ENCODE results near the gene GMPR2.

GMPR2 gene

DNA sequence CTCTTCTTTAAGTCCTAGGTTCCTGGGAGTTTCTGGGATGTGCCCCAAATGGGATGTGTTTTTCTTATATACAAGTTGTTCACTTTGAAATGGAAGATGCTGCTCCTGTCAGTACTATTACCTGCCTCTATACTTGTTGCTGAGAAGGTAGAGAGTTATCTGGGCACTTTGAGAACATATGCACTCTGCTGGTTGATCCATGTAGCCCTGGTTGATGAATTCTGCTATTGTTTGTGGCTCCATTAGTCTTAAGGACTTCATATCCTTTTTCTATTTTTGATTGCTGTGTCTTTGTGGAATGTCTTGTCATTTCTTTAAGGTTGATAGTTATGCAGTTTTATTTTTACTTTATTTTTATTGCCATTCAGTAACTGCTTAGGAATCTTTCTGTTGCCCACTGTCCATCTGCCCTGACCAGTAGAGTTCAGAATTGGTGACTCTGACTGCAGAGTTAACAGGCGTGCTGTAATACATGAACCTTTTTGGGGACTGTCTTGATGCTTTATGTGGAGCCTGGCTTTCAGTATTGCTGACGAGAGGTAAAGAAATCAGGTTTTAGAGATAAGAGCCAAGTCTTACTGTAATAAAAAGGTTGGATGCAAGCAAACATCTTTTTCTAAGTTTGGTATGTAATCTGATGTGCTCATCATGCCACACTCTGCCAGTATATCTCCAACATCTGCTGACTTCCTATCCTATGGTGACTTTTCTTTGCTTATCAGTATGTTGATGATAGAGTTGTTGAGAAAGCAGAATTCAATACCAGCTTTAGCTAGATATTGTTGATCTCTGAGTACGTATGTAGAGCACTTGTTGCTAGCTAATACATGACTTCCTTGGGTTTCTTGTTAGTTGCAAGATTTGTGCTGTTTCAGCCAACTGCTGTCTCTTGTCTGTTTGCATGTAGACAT is 1.6 kb downstream of the GMPR2 start:
- H3K36me3 ChIP-seq (ENCODE audit: control insufficient read depth in 1 of 2, insufficient read depth in 2 of 2, low read length in 2 of 2) = peaks cover 17 to 33% of the 10 kb centered on the region in 2 experiments
- no peak overlapping the region for H3K27ac ChIP-seq (ENCODE audit: low read depth, low read length)
- H3K27me3 ChIP-seq (ENCODE audit: insufficient read depth, low read length) = no peaks in the 10 kb centered on the region
- no peak overlapping the region for H3K14ac ChIP-seq (ENCODE audit: low read length)
- no peak overlapping the region for H3K4me2 ChIP-seq (ENCODE audit: low read length)
- no peak overlapping the region for H3K18ac ChIP-seq (ENCODE audit: low read length)
- H3K79me2 ChIP-seq (ENCODE audit: control insufficient read depth, insufficient read depth, low read length, poor library complexity) = peaks cover 15% of the 10 kb centered on the region
- H4K12ac ChIP-seq (ENCODE audit: low read depth, low read length) = no peak overlapping the region
- no peak overlapping the region for H4K91ac ChIP-seq (ENCODE audit: low read depth, low read length)
- WGBS (ENCODE audit: extremely low coverage, insufficient coverage, insufficient read length) = no CpG with 5 or more reads among the region's 3 CpGs
- H2BK12ac ChIP-seq (ENCODE audit: low read length) = no peak overlapping the region
- no peak overlapping the region for H2AK5ac ChIP-seq (ENCODE audit: low read length)
- DNase-seq = no peak
- H3K4me1 ChIP-seq (ENCODE audit: control insufficient read depth in 1 of 2, insufficient read depth in 2 of 2, low read length in 2 of 2) = peaks cover 8 to 15% of the 10 kb centered on the region in 2 experiments
- H3K9ac ChIP-seq (ENCODE audit: low read length) = no peak overlapping the region
- no peak overlapping the region for H2BK120ac ChIP-seq (ENCODE audit: insufficient read depth, low read length, poor library complexity)
- H3K9me3 ChIP-seq (ENCODE audit: insufficient read depth, low read depth, low read length) = no peaks in the 10 kb centered on the region
- H4K8ac ChIP-seq (ENCODE audit: low read depth, low read length) = no peak overlapping the region
- H3K4ac ChIP-seq (ENCODE audit: low read depth, low read length) = no peak overlapping the region
- no peak overlapping the region for H3K4me3 ChIP-seq (ENCODE audit: low read depth, low read length)
- H2AFZ ChIP-seq (ENCODE audit: insufficient read depth, low read length, poor library complexity) = no peak overlapping the region
- peaks cover 16% of the 10 kb centered on the region for H3K79me1 ChIP-seq (ENCODE audit: low read length)
- H2BK5ac ChIP-seq (ENCODE audit: low read depth, low read length, poor library complexity) = no peak overlapping the region
- H3K23ac ChIP-seq (ENCODE audit: low read length) = no peak overlapping the region

DNA sequence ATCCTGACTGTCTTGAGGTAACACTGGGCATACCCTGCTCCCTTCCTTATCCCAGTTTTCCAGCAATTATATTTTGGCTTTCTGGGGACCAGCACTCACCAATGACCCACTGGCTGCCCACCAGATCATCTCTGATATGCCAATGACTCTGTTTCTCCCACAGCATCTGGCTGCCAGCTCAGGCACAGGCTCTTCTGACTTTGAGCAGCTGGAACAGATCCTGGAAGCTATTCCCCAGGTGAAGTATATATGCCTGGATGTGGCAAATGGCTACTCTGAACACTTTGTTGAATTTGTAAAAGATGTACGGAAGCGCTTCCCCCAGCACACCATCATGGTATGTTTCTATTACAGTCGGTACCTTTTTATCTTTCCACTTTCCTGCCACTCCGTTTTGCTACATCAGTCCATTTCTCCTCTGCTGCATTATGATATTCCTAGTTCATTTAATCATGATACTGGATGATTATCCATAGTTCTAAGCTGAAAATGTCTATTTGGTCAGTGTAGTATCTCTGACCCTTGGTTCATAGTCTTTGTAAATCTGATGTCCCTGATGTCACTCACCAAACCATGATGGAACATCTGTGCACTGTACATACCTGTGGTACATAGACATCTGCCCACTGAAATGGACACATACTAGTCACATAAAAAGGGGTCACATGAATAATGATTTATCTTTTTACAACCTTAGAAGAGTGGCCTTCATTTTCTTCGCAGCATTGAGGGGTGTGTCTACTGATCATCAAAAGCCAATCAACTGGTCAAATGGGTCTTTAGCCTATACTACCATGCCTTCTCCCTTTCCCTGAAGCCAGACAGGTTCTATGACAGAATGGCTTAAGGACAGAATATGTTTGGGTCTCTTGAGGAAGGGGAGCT is 3.3 kb downstream of the GMPR2 start:
- no peak overlapping the region for H4K12ac ChIP-seq (ENCODE audit: low read depth, low read length)
- H2BK12ac ChIP-seq (ENCODE audit: low read length) = no peak overlapping the region
- no peak overlapping the region for H3K9ac ChIP-seq (ENCODE audit: low read length)
- H3K23ac ChIP-seq (ENCODE audit: low read length) = no peak overlapping the region
- WGBS (ENCODE audit: extremely low coverage, insufficient coverage, insufficient read length) = no CpG with 5 or more reads among the region's 5 CpGs
- DNase-seq = no peak
- no peak overlapping the region for H4K91ac ChIP-seq (ENCODE audit: low read depth, low read length)
- H3K4me2 ChIP-seq (ENCODE audit: low read length) = no peak overlapping the region
- no peak overlapping the region for H3K4me3 ChIP-seq (ENCODE audit: low read depth, low read length)
- H3K9me3 ChIP-seq (ENCODE audit: insufficient read depth, low read depth, low read length) = peaks cover 4% of the 10 kb centered on the region
- peaks cover 13% of the 10 kb centered on the region for H3K79me2 ChIP-seq (ENCODE audit: control insufficient read depth, insufficient read depth, low read length, poor library complexity)
- H2AK5ac ChIP-seq (ENCODE audit: low read length) = no peak overlapping the region
- no peaks in the 10 kb centered on the region for H3K27me3 ChIP-seq (ENCODE audit: insufficient read depth, low read length)
- H3K27ac ChIP-seq (ENCODE audit: low read depth, low read length) = no peak overlapping the region
- H3K18ac ChIP-seq (ENCODE audit: low read length) = no peak overlapping the region
- H3K36me3 ChIP-seq (ENCODE audit: control insufficient read depth in 1 of 2, insufficient read depth in 2 of 2, low read length in 2 of 2) = peaks cover 25 to 45% of the 10 kb centered on the region in 2 experiments
- peaks cover 16% of the 10 kb centered on the region for H3K79me1 ChIP-seq (ENCODE audit: low read length)
- no peak overlapping the region for H2BK120ac ChIP-seq (ENCODE audit: insufficient read depth, low read length, poor library complexity)
- no peak overlapping the region for H3K4ac ChIP-seq (ENCODE audit: low read depth, low read length)
- H2AFZ ChIP-seq (ENCODE audit: insufficient read depth, low read length, poor library complexity) = no peak overlapping the region
- no peak overlapping the region for H2BK5ac ChIP-seq (ENCODE audit: low read depth, low read length, poor library complexity)
- peaks cover 7 to 15% of the 10 kb centered on the region in 2 experiments for H3K4me1 ChIP-seq (ENCODE audit: control insufficient read depth in 1 of 2, insufficient read depth in 2 of 2, low read length in 2 of 2)
- H4K8ac ChIP-seq (ENCODE audit: low read depth, low read length) = no peak overlapping the region
- H3K14ac ChIP-seq (ENCODE audit: low read length) = no peak overlapping the region

DNA sequence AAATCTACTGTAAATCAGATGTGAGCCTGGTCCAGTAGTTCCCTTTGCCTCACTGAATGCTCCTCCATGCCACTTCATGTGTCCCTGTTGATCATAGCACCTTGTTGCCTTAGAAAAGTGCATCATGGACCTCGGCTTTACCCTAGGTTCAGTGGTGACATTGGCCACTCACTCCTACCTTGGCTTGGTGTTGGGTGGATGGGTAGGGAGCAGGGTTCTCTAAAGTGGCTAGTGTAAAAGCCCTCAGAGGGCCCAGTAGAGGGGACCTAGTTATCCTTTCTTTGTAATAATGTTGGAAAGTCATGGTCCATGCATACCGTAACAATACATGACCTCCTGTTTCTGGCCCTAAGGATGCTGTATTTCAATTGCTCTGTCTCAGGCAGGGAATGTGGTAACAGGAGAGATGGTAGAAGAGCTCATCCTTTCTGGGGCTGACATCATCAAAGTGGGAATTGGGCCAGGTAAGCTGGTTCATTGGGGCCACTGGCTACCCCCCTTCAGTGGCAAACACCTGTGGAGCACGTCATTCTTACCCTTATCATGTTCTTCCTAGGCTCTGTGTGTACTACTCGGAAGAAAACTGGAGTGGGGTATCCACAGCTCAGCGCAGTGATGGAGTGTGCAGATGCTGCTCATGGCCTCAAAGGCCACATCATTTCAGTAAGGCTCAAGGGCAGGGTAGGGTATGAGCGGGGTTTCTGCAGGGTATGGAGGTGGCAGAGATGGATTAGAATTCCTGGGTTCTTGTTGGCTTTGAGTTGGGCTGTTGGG is 4.1 kb downstream of the GMPR2 start:
- H3K79me1 ChIP-seq (ENCODE audit: low read length) = peaks cover 14% of the 10 kb centered on the region
- peaks cover 8% of the 10 kb centered on the region for H3K79me2 ChIP-seq (ENCODE audit: control insufficient read depth, insufficient read depth, low read length, poor library complexity)
- no peak overlapping the region for H3K4me2 ChIP-seq (ENCODE audit: low read length)
- peaks cover 7 to 17% of the 10 kb centered on the region in 2 experiments for H3K4me1 ChIP-seq (ENCODE audit: control insufficient read depth in 1 of 2, insufficient read depth in 2 of 2, low read length in 2 of 2)
- H3K4me3 ChIP-seq (ENCODE audit: low read depth, low read length) = no peak overlapping the region
- H3K18ac ChIP-seq (ENCODE audit: low read length) = no peak overlapping the region
- WGBS (ENCODE audit: extremely low coverage, insufficient coverage, insufficient read length) = no CpG with 5 or more reads among the region's 6 CpGs
- H4K8ac ChIP-seq (ENCODE audit: low read depth, low read length) = no peak overlapping the region
- H4K12ac ChIP-seq (ENCODE audit: low read depth, low read length) = no peak overlapping the region
- H3K27me3 ChIP-seq (ENCODE audit: insufficient read depth, low read length) = no peaks in the 10 kb centered on the region
- no peak overlapping the region for H2BK120ac ChIP-seq (ENCODE audit: insufficient read depth, low read length, poor library complexity)
- DNase-seq = no peak
- H3K4ac ChIP-seq (ENCODE audit: low read depth, low read length) = no peak overlapping the region
- H3K9ac ChIP-seq (ENCODE audit: low read length) = no peak overlapping the region
- no peak overlapping the region for H4K91ac ChIP-seq (ENCODE audit: low read depth, low read length)
- no peak overlapping the region for H3K23ac ChIP-seq (ENCODE audit: low read length)
- peaks cover 26 to 47% of the 10 kb centered on the region in 2 experiments for H3K36me3 ChIP-seq (ENCODE audit: control insufficient read depth in 1 of 2, insufficient read depth in 2 of 2, low read length in 2 of 2)
- no peak overlapping the region for H2AFZ ChIP-seq (ENCODE audit: insufficient read depth, low read length, poor library complexity)
- H3K14ac ChIP-seq (ENCODE audit: low read length) = no peak overlapping the region
- peaks cover 4% of the 10 kb centered on the region for H3K9me3 ChIP-seq (ENCODE audit: insufficient read depth, low read depth, low read length)
- H2BK5ac ChIP-seq (ENCODE audit: low read depth, low read length, poor library complexity) = no peak overlapping the region
- no peak overlapping the region for H2AK5ac ChIP-seq (ENCODE audit: low read length)
- no peak overlapping the region for H3K27ac ChIP-seq (ENCODE audit: low read depth, low read length)
- H2BK12ac ChIP-seq (ENCODE audit: low read length) = no peak overlapping the region

DNA sequence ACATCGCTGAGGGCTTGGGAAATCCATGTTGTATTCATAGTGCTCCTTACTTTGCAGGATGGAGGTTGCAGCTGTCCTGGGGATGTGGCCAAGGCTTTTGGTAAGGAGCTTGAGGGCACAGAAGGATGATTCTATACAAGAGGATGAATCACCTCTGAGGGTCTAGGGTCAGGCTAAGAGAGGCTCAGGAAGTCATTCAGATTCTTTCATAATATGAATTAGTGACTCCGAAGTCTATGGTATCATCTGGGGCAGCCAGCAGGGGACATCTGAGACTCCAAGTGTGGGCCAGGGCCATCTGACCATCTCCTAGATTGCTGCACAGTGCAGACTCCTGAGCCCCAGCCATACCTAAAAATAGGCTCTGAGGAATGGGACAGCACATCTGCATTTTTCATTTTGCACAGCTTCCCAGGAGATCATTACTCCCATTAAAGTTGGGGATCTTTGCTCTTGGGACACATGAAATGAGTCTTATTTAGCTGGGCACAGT is 4.8 kb downstream of the GMPR2 start:
- Histone ChIP-seq H3K9me3 (ENCODE audit: insufficient read depth, low read depth, low read length) (peaks cover 4% of the 10 kb centered on the region), H4K8ac (ENCODE audit: low read depth, low read length) (no peak overlapping the region), H3K36me3 (ENCODE audit: control insufficient read depth in 1 of 2, insufficient read depth in 2 of 2, low read length in 2 of 2) (peaks cover 26 to 47% of the 10 kb centered on the region in 2 experiments), H3K4ac (ENCODE audit: low read depth, low read length) (no peak overlapping the region), H2AFZ (ENCODE audit: insufficient read depth, low read length, poor library complexity) (no peak overlapping the region), H3K27me3 (ENCODE audit: insufficient read depth, low read length) (no peaks in the 10 kb centered on the region), H2AK5ac (ENCODE audit: low read length) (no peak overlapping the region), H3K4me2 (ENCODE audit: low read length) (no peak overlapping the region), H3K79me1 (ENCODE audit: low read length) (peaks cover 12% of the 10 kb centered on the region), H3K18ac (ENCODE audit: low read length) (no peak overlapping the region), H2BK12ac (ENCODE audit: low read length) (no peak overlapping the region), H3K14ac (ENCODE audit: low read length) (no peak overlapping the region), H4K12ac (ENCODE audit: low read depth, low read length) (no peak overlapping the region), H2BK120ac (ENCODE audit: insufficient read depth, low read length, poor library complexity) (no peak overlapping the region), H4K91ac (ENCODE audit: low read depth, low read length) (no peak overlapping the region), H3K23ac (ENCODE audit: low read length) (no peak overlapping the region), H3K4me1 (ENCODE audit: control insufficient read depth in 1 of 2, insufficient read depth in 2 of 2, low read length in 2 of 2) (peaks cover 7 to 17% of the 10 kb centered on the region in 2 experiments), H3K27ac (ENCODE audit: low read depth, low read length) (no peak overlapping the region), H3K79me2 (ENCODE audit: control insufficient read depth, insufficient read depth, low read length, poor library complexity) (peaks cover 8% of the 10 kb centered on the region), H3K4me3 (ENCODE audit: low read depth, low read length) (no peak overlapping the region), H2BK5ac (ENCODE audit: low read depth, low read length, poor library complexity) (no peak overlapping the region), H3K9ac (ENCODE audit: low read length) (no peak overlapping the region)
- no CpG with 5 or more reads among the region's 2 CpGs for WGBS (ENCODE audit: extremely low coverage, insufficient coverage, insufficient read length)
- no peak for DNase-seq

All from trophoblast cell (in vitro differentiated cells and primary cell).